Tibial nerve (tissue), 4 donors: ENCODE data around the gene PGPEP1. TPM values are rescaled to one million over a fixed set of nuclear protein-coding genes. Genes with fewer than 3 reads are reported as not detected.

Source experiments
- DNase-seq, 2 donors: peaks; one replicate each; pipeline ENCODE4 v3.0.0-alpha.2; 2019; ENCODE audit warnings: low spot score in 2 of 2
- H3K27ac ChIP-seq, 4 donors: fragments of 200-600 bp; sonication (generic) in 3 of 4; one replicate each; pipeline ENCODE4 v1.5.1; 2017 to 2019; ENCODE audit warnings: mild to moderate bottlenecking in 1 of 4
- H3K27me3 ChIP-seq, 2 donors: fragments of 200-600 bp; sonication (generic) in 1 of 2; one replicate each; pipeline versions ENCODE4 v1.5.1 to v1.6.0; 2017 to 2019
- H3K36me3 ChIP-seq, 3 donors: fragments of 200-600 bp; sonication (generic); one replicate each; pipeline ENCODE4 v1.5.1; 2018 to 2019
- H3K4me1 ChIP-seq, 4 donors: fragments of 200-600 bp; sonication (generic) in 3 of 4; one replicate each; pipeline ENCODE4 v1.5.1; 2017 to 2019
- H3K4me3 ChIP-seq, 4 donors: fragments of 200-600 bp; sonication (generic) in 3 of 4; one replicate each; pipeline ENCODE4 v1.5.1; 2017 to 2019; ENCODE audit warnings: mild to moderate bottlenecking in 1 of 4, moderate library complexity in 1 of 4
- H3K9me3 ChIP-seq, 4 donors: fragments of 200-600 bp; sonication (generic) in 3 of 4; one replicate each; pipeline ENCODE4 v1.5.1; 2017 to 2019
- CTCF ChIP-seq, 5 experiments: fragments of 200-600 bp in 3 of 5; fragments of 450-650 bp in 2 of 5; sonication (generic) in 3 of 5; IDR thresholded peaks; one replicate each; pipeline ENCODE4 v1.5.1; 2016 to 2019; ENCODE audit warnings: antibody characterized with exemption in 5 of 5, mild to moderate bottlenecking in 3 of 5, moderate library complexity in 2 of 5
- EP300 ChIP-seq, 2 donors: sonication (generic); formaldehyde crosslinking; IDR thresholded peaks; one replicate each; pipeline ENCODE4 v1.6.1; 2017; ENCODE audit warnings: antibody characterized with exemption in 2 of 2, mild to moderate bottlenecking in 1 of 2
- POLR2A ChIP-seq, 2 donors: fragments of 450-650 bp; IDR thresholded peaks; one replicate each; pipeline ENCODE4 v1.6.1; 2017; ENCODE audit warnings: antibody characterized with exemption in 2 of 2, mild to moderate bottlenecking in 2 of 2, moderate library complexity in 2 of 2
- WGBS, 2 donors: methylation state at CpG; one replicate each; pipeline ENCODE4 v1.1.5; 2018; 5-methylcytosine and 5-hydroxymethylcytosine counted together
- total RNA-seq, 4 donors: library from RNA; depleted of rRNA; stranded (reverse); fragments of >200 nt; gene quantifications; one replicate each; pipeline ENCODE4 v1.1.0, GENCODE V29; 2016

PGPEP1 gene
- total RNA-seq, 4 donors from 2014 or later, result 15.9 to 27.9 (median 20.1) TPM

- Histone ChIP-seq H3K9me3 (no peaks in the 10 kb centered on the region), H3K27me3 (no peaks in the 10 kb centered on the region), H3K4me3 (peak overlapping the region; percentile 31 to 53 (median 38)), H3K36me3 (peaks cover 0 to 23% (median 0%) of the 10 kb centered on the region in 3 donors), H3K4me1 (peaks cover 4 to 90% (median 63%) of the 10 kb centered on the region in 4 donors), H3K27ac (peak overlapping the region; percentile 95 to 100 (median 98))
- TF ChIP-seq POLR2A (IDR thresholded peaks at IDR 0.05) (no peak), CTCF (IDR thresholded peaks at IDR 0.05) (no peak)
- DNase-seq, result no peak
- 6% methylated on average over 2 of the region's 2 CpGs for WGBS, 2 donors
These were observed 36.3 kb upstream of the PGPEP1 start for GRCh38 chr19:18304208-18304457.

DNA sequence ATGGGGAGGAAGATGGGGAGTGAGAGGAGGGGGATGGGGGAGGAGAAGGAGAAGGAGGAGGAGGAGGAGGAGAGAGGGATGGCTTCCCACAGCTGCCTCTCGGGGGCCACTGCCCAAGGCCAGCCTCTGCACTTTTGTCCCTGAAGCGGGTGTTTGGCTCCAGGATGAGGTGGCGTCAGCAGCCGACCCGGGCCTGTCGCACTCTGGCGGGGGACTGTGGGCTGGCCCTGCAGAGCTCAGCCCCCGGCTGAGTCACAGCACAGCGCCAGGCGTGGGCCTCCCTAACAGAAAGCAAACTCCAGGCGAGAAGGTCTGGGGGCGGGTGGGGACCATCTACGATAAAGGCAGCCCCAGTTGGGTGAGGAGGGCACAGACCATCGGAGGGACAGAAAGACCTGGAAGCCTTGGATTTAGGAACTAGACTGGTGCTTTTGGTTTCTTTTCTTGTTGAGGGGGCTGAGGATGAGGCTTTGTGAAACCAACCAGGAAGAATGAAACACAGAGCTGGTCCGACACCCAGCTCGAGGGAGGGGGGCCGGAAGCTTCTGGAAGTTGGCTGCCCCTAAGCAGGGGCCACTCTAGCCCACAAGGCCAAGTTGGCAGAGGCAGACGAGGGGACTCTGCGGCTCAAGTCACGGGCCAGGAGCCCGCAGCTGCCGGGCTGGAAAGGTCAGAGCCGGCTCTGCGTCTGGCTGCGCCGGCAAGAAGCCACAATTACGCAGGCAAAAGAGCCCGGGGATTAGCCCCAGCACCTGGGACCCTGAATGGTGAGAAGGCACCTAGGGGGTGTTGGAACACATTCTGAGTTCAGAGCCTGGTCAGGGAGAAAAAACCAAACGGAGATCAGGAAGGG, 35.7 kb upstream of the PGPEP1 start:
- Histone ChIP-seq H3K36me3 (peaks cover 0 to 28% (median 0%) of the 10 kb centered on the region in 3 donors), H3K27me3 (no peaks in the 10 kb centered on the region), H3K9me3 (no peaks in the 10 kb centered on the region), H3K4me3 (peak overlapping the region; percentile 31 to 53 (median 38)), H3K27ac (peak overlapping the region; percentile 95 to 100 (median 98)), H3K4me1 (peaks cover 4 to 93% (median 63%) of the 10 kb centered on the region in 4 donors)
- TF ChIP-seq CTCF (IDR thresholded peaks at IDR 0.05) (peak in 2 of 5 experiments; percentile 19 to 24), EP300 (IDR thresholded peaks at IDR 0.05) (peak; percentile 32 to 96), POLR2A (IDR thresholded peaks at IDR 0.05) (peak; percentile 63 to 83)
- peak; percentile 77 to 81 for DNase-seq
- 0 to 1% methylated on average over 29 of the region's 29 CpGs for WGBS, 2 donors

- H3K9me3 ChIP-seq, result no peaks in the 10 kb centered on the region
- no peak overlapping the region for H3K4me3 ChIP-seq
- H3K27me3 ChIP-seq, result no peaks in the 10 kb centered on the region
- WGBS, 2 donors, result 79 to 83% methylated on average over 23 to 26 of the region's 26 CpGs
- H3K36me3 ChIP-seq, result peaks cover 0 to 44% (median 0%) of the 10 kb centered on the region in 3 donors
- TF ChIP-seq POLR2A (IDR thresholded peaks at IDR 0.05) (no peak), EP300 (IDR thresholded peaks at IDR 0.05) (no peak), CTCF (IDR thresholded peaks at IDR 0.05) (no peak)
- peak overlapping the region; percentile 95 to 100 (median 98) for H3K27ac ChIP-seq
- H3K4me1 ChIP-seq, result peaks cover 4 to 96% (median 53%) of the 10 kb centered on the region in 4 donors
- DNase-seq, result no peak
These were observed 34.0 kb upstream of the PGPEP1 start for GRCh38 chr19:18306209-18306887.

DNA sequence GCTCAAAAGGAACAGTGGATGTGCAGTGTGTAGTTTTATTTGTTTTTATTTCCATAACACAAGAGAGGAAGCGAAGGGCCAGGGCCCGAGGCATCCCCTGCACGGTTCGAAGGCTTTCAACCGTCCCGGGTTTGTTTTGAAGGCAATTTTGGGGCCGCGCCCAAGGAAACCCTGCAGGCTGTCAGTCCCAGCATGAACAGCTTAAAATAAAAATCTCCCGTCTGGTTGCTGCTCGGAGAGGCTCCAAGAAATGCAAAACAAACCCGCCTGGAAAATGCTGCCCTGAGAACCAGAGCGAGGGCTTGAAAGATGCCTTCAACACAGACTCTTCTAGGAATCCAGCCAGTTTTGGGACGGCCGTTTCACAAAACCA, 33.5 kb upstream of the PGPEP1 start:
- Histone ChIP-seq H3K9me3 (no peaks in the 10 kb centered on the region), H3K4me1 (peaks cover 4 to 96% (median 50%) of the 10 kb centered on the region in 4 donors), H3K27me3 (no peaks in the 10 kb centered on the region), H3K27ac (peak overlapping the region; percentile 95 to 100 (median 98)), H3K36me3 (peaks cover 0 to 49% (median 0%) of the 10 kb centered on the region in 3 donors), H3K4me3 (peak overlapping the region in 1 of 4 donors; percentile 3)
- TF ChIP-seq POLR2A (IDR thresholded peaks at IDR 0.05) (no peak), EP300 (IDR thresholded peaks at IDR 0.05) (no peak), CTCF (IDR thresholded peaks at IDR 0.05) (no peak)
- WGBS, 2 donors, result 48 to 59% methylated on average over 14 of the region's 14 CpGs
- DNase-seq, result no peak

DNA sequence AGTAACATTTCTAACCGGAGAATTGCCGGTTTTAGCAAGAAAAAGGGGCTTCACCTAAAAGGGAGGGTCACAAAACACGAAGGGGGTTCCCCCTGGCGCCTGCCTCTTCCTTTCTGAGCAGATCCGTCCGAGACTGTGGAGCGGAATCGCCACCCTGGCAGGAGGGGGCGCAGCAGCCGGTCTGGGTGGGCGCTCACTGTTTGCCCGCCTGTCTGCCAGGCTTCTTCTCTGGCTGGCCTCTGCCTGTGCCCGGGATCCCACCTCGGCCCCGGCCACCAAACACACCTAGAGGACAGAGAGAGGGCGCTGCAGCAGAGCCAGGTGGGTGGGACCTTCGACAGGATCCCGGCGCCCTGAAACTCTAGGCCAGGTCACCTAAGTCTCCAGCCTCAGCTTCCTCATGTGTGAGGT, 33.1 kb upstream of the PGPEP1 start:
- H3K4me3 ChIP-seq, result peak overlapping the region in 1 of 4 donors; percentile 3
- peaks cover 4 to 97% (median 49%) of the 10 kb centered on the region in 4 donors for H3K4me1 ChIP-seq
- DNase-seq, result no peak
- H3K27me3 ChIP-seq, result no peaks in the 10 kb centered on the region
- H3K36me3 ChIP-seq, result peaks cover 0 to 53% (median 0%) of the 10 kb centered on the region in 3 donors
- 74 to 77% methylated on average over 16 to 18 of the region's 19 CpGs for WGBS, 2 donors
- no peak for TF ChIP-seq EP300 (IDR thresholded peaks at IDR 0.05)
- no peak for TF ChIP-seq POLR2A (IDR thresholded peaks at IDR 0.05)
- no peak for TF ChIP-seq CTCF (IDR thresholded peaks at IDR 0.05)
- peak overlapping the region in 3 of 4 donors; percentile 95 to 100 (median 99) for H3K27ac ChIP-seq
- H3K9me3 ChIP-seq, result no peaks in the 10 kb centered on the region
